NB4 (cell line): Measurements from ENCODE around the gene ANXA9.

Source experiments
- POLR2A ChIP-seq: IDR thresholded peaks from 2 replicates; pipeline ENCODE4 v1.6.1; 2011; ENCODE audit warnings: mild to moderate bottlenecking; ENCODE audit not compliant: insufficient read length; ENCODE audit errors: extremely low read depth
- TF ChIP-seq, protein P1 (sequence below): IDR thresholded peaks from one replicate; pipeline ENCODE4 v1.5.1; 2012; ENCODE audit warnings: low read depth, low read length
- TF ChIP-seq, protein P2 (sequence below): IDR thresholded peaks from 2 replicates; pipeline ENCODE4 v1.6.1; 2011; ENCODE audit warnings: low read depth, low read length

GRCh38 chr1:151002051-151002450 lies 20.0 kb downstream of the ANXA9 start:
- TF ChIP-seq, protein P1, sequence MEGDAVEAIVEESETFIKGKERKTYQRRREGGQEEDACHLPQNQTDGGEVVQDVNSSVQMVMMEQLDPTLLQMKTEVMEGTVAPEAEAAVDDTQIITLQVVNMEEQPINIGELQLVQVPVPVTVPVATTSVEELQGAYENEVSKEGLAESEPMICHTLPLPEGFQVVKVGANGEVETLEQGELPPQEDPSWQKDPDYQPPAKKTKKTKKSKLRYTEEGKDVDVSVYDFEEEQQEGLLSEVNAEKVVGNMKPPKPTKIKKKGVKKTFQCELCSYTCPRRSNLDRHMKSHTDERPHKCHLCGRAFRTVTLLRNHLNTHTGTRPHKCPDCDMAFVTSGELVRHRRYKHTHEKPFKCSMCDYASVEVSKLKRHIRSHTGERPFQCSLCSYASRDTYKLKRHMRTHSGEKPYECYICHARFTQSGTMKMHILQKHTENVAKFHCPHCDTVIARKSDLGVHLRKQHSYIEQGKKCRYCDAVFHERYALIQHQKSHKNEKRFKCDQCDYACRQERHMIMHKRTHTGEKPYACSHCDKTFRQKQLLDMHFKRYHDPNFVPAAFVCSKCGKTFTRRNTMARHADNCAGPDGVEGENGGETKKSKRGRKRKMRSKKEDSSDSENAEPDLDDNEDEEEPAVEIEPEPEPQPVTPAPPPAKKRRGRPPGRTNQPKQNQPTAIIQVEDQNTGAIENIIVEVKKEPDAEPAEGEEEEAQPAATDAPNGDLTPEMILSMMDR = no peak
- TF ChIP-seq, protein P2, sequence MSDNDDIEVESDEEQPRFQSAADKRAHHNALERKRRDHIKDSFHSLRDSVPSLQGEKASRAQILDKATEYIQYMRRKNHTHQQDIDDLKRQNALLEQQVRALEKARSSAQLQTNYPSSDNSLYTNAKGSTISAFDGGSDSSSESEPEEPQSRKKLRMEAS = no peak
- no peak for TF ChIP-seq POLR2A
